HuH-7.5 (cell line): Measurements from ENCODE around the gene KCNMA1.
"Not testable (repeated sequence)": the region's sequence is repeated elsewhere in the genome, so short reads cannot be mapped to it uniquely, and the experiment has no call there.

Experiments
- DNase-seq: peaks from one replicate; pipeline ENCODE4 v3.0.0; 2011; ENCODE audit warnings: low spot score

KCNMA1 gene

DNA sequence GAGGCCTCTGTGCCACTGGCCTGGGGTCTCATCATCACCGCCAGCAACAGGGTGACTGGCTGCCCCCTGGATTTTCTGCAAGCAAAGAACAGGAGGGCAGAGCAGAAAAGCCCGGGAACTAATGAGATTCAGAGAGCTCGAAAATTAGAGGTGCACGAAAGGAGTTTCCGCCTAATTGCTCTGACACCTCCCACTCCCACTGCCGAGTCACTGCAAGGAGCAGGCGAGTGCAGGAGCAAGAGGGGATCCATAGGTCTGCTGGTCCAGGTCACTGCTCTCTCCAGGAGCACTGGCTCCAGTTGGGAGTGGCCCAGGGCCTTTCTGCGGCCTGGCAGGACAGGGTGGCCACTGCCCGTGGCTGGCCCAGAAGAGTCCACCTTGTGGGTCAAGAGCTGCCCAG lies 276.2 kb downstream of the KCNMA1 start:
- no peak for DNase-seq

DNA sequence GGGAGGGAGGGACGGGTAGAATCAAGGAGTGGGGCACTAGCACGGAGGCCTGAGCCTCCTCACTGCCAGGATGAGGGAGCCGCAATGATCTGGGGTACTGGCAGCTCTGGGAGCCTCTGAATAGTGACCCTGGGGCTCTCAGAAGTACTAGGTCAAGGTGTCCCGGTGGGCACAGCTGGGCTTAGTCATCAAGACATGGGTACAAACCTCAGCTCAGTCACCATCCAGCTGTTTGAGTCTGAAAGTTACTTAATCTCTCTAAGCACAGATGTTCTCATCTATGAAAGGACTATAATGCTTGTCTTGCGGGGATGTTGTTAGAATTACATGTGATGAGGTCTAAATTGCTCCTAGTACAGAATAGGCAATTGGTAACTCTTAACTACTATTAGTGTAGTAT lies 276.8 kb downstream of the KCNMA1 start:
- DNase-seq: no peak

DNA sequence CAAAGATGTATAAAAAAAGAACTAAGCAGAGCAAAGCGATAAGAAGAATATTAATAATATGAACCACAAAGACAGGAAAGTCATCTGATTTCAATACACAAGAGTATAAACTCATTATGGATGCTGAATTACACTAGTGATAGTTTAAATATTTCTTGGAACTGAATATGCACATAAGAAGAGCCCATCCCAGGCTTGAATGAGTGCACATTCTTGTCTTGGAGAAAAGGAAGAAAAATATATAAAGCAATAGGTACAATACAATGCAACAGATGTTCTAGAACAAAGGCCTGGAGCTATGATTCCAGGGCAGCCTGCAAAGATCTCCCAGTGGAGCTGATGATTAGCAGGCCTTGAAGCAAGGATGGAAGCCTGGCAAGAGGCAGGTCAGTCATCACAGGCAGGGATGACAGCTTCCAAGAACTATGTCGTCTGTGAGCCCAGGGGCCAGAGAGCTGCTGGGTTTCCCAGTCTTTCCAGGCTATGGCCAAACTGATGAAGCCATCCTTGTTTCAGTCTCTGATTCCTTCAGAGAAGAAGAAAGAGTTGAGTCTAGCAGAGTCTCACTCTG lies 277.6 kb downstream of the KCNMA1 start:
- no peak for DNase-seq

DNA sequence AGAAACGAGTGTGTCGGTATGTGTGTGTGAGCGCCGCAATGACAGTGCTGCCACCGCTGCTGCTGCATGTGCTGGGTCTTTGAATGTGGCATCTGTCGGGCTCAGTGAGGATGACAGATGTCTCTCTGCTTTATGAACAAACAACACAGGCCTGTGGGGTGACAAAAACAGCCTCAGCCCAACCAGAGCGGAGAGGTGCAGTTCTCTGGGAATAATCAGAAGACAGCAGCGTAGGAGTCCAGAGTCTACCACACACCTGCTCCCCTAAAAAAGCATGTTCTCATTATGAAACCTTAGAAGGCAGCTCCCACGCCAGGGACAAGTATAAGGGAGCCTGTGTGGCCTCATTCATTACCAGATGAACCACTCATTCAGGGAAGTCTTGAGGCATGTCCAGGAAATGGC lies 278.3 kb downstream of the KCNMA1 start:
- DNase-seq: no peak

DNA sequence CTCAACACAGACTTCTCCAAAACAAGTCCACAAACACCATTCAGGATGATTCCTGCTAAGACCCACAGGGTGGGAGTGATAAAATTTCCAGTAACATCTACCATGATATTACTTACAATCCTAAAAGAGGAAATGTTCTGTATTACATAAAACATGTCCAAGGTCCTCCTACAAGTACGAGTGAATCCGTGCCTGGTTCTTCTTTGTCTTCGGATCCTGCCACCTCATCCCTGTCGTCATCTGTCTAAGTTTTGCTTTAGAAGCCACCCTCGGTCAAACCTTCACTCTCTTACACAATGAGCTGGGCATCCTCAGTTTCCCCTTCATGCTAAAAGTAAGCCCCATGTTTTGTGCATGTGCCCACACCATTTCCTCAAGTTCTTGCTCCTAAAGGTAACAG lies 279.0 kb downstream of the KCNMA1 start:
- DNase-seq: no peak

DNA sequence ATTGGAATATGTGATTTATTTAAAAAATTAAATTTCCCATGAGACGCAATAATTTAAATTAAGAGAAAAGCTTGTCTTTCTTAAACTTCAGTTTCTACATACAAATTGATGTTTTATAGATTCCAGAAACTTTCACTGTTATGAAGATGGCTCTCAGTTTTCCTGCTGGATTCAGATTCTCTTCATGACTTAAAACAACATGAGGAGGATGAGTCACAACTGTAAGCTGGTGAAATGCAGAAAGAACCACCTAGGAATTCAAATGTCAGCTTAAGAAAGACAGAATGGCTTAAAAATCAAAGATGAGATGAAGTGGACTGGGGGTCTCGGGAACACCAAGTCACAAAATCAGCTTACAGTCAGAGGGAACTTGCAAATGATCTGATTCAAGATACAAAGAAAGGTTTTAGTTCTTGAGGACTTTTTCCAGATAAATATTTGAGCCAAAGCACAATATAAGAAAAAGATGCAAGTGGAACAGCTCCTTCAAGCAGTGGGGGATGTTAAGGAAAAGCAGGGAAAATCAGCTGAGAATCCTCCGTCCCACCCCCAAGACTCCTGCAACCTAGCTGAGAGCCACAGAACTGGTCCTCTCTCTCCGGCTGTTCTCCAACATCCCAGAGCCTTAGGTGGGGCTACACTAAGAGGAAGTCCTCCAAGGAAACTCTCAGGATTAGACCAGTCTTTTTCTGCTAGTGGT lies 279.8 kb downstream of the KCNMA1 start:
- DNase-seq: no peak

DNA sequence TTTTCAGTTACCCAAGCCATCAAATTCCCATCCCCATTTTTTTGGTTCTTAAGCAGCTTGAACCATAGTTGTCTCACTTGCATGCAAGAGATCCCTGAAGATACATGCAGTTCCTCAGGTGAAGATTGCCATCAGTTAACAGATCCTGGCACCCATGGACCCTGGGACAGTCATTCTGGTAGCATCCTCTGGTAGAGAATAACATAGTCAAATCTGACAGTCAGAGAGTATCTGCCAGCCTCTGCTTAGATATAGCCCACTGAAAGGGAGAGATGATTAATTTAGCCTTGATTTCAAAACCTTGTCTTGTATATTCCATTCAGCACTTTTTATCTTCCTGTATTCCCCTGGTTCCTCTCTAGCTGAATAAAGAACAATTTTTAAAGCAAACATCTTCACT lies 280.4 kb downstream of the KCNMA1 start:
- DNase-seq: no peak

DNA sequence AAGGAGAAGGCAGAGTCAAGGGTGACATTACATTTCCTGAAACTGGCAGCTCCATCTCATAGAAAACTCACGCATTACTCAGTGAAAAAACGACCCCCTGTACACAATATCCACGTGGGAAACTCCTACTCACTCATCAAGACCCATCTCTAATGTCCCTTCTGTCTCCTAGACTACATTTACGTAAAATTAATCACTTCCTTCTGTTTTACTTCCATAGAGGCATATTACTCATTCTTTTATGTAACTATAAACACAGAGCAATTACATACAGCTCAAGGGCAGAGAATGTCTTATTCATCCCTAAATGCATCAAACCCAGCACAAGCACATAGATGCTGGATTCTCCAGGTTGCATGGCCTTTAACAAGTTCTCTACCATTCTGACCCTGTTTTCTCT lies 281.8 kb downstream of the KCNMA1 start:
- no peak for DNase-seq

DNA sequence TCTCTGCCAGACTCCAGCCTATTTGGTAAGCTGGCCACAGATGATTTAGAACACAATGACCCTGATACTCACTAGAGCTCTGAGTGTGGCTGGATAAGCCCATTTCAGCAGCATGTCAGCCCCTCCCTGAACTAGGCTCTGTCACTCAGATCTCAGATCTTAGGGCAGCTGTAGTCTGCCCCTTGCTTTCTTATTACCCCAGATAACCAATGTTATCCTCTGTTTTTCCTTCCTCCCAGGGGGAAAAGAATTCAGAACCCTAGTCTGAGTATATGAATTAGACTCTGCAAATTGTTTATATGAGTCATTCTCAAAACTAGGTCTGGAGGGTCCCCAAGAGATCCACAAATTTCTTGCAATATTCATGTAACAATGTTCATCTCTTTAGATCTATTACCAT lies 286.2 kb downstream of the KCNMA1 start:
- DNase-seq: no peak

DNA sequence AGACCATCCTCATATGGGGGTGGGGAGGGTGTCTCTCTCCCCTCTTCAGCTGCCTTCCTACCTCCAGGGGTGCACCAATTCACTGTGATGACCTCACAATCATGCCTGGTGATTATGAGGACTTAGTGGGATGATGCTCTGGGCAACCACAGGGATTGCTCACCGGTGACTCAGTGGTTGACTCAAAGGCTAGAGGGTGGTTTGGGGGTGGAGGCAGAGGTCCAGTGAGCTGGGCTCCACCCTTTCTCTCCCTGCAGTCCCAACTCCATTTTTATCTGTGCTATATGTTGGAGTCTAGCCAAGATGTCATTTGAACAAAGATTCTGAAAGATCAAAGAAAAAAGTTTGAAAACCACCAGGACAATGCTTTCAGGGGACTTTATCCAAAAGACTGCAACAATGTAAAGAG lies 286.9 kb downstream of the KCNMA1 start:
- no peak for DNase-seq

DNA sequence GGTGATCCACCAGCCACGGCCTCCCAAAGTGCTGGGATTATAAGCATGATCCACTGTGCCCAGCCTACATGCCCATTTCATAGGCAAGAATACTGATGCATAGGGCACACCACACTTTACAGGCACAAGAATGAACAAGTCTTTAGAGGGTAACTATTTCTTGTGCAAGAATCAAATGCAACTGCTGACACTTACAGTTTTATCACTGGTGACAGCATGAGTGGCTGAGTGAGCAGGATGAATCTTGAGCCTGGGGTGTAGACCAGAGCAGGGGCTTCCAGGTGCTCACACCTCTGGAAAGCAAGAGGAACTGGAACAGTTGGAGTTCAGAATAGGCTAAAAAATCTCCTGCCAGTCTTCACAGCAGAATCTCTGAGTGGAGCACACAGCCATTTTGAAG lies 287.5 kb downstream of the KCNMA1 start:
- no peak for DNase-seq

DNA sequence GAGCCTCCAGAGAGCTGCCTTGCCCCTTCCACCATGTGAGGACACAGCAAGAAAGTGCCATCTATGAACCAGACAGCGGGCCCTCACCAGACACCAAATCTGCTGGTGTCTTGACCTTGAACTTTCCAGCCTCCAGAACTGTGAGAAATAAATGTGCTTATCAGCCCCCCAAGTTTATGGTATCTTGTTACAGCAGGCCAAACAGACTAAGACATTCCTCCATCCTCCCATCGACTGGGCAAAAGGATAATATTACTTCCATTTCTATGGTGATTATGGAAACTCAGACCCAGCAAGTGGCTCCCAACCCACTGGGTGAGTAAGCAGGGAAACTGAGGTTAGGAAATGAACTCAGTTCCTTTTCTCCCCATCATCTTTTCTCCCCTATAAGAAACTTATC lies 288.4 kb downstream of the KCNMA1 start:
- no peak for DNase-seq

DNA sequence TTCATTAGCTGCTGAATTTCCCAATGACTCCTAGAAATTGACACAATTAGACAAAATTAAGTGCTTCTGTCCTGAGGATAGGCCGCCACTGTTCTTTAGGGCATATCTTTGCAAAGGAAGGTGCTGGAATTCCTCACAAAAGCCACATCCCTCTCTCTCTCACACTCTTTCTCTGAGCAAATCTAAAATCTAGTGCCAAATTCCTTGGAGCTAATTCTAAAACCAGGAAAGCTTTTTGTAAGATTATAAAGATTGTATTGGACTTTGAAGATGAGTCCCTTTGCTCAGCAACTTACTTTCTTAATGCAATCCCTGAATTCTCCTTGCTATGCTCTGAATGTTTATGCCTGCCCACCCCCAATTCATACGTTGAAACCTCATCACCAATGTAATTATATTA lies 288.9 kb downstream of the KCNMA1 start:
- no peak for DNase-seq

DNA sequence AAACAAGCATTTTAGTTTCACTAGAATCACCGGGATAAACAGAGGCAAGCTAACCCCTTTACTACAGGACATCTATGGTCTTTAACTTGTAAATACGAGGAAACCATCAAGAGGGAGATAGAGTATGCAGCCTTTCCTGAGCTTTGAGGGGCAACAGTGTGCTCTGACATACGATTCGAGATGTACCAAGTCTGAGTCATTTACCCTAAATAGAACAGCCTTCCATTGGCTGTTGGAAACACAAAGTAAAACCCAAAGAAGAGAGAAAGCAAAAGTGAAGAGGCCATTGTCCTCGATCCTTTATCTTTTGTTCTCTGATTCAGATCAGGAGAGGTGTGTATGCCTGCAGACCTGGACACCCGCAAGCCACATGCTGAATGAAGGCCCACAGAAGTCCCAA lies 289.5 kb downstream of the KCNMA1 start:
- DNase-seq: no peak

DNA sequence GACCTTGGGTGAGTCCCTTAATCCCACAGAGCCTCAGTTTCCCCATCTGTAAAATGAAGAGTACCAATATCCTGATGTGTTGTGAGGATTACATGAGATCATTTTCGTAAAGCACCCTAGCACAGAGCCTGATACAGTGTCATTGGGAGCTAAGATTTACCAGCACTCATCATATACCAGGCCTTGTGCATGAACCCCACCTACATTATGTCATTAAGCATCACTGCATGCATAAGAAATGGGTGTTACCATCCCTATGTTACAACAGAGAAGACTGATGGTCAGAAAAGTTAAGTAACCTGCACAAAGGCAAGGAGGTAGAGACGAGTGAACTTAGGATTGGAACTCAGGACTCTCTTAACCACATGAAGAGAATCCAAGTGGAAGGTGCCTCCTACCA lies 290.6 kb downstream of the KCNMA1 start:
- DNase-seq: no peak

DNA sequence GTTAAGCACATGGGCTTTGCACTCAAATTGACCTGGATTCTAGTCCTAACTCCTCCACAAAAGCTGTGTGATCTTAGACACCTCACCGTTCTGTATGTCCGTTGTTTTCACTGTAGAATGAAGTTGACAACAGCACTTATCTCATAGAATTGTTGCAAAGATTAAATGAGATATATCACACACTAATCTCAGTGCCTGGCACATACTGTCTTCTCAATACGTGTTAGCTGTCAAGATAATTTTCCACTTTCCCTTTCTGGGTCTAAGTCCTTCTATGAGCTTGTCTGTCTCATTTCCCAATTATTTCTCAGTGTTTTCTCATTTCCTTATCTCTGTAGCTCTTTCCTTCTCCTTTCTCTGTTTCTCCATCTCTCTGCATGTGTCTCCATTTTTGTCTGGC lies 296.6 kb downstream of the KCNMA1 start:
- no peak for DNase-seq

DNA sequence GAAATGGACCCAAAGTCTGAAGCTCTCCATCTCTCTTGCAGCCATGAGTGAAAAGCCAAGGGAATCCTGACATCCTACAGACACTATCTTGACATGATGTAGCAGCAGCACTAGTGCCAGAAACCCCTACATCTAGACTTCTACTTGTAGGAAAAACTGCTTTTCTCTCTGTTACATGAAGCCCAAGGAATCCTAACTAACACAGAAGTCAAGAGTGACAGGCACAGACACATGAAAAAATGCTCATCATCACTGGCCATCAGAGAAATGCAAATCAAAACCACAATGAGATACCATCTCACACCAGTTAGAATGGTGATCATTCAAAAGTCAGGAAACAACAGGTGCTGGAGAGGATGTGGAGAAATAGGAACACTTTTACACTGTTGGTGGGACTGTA lies 297.7 kb downstream of the KCNMA1 start:
- not testable (repeated sequence) for DNase-seq

DNA sequence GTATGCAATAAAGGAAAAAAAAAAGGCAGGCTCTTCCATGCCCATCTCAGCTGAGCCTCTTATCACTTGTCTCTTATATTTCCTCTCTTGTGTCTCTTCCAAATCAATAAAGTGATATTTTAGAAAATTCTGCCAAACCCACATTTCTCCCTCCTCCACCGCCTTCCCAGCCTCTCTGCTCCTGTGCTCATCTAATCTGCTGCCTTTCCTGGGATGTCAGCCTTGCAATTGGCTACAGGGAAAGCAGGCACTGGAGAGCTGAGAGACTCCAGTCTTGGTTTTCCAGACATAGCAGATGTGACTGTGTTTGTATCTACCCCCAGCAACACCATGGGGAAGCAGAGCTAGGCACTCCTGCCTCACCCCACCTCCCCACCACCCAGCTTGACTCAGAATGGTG lies 298.4 kb downstream of the KCNMA1 start:
- no peak for DNase-seq

DNA sequence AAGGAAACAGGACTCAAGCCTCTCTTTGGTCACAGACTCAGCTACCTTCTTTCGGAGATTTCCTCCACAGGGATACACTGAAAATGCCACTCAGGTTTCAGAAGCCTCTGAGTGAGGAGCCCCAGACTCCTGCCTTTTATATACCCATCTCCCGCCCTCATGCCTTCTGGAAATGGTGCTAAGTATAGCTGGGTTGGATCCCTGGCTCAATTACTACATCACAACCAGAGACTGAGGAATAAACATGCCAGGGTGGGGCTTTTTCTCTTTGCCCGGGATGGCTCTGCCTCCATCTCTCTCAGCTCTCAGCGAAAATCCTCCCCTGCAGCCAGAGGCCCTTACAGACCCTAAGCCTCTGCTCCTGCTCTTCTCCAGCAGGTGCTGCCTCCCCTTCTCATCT lies 299.5 kb downstream of the KCNMA1 start:
- no peak for DNase-seq

DNA sequence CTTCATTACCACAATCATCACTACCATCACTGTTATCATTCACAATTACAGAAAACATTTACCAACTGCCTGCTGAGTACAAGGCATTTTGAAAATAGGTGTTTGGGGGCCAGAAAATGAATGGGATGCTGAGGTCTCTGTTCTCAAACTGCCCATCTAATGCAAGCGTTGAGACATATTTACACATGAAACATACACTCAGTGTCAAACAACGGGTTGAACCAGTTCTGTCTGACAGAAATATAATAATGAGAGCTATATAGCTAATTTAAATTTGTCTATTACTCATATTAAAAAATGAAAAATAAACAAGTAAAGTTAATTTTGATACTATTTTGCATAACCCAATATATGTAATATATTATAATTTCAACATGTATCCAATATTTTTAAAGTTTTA lies 303.1 kb downstream of the KCNMA1 start:
- no peak for DNase-seq

DNA sequence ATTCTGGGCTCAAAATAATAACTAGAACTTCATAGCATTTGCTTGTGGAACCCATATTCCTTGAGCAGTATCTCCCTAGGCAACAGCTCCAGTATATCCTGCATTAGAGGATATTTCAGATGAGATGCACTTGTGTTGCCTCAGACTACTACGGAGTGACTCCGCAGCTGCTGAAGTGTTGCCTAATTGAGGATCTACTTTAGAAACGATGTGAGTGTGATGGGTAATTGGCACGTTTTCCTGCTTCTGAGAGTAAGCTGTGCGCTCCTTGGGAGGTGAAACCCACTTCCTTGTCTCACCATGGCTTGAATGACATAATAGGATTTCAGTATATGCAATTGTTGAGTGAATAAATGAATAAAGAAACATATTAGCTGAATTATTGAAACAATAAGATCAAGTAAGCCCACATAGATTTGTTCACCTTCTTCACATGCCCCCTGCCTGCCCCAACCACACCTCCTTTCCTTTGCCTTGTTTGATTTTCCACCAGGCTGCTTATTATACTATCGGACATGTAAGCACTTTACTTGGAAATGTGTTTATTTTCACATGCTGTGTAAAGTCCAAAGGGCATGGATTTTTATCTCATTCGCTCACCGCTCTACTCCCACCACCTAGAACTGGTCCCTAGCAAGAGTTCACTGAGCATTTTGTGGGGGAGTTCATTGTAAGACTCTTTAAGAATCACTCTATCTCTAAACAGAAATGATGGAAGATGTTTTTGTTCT lies 303.8 kb downstream of the KCNMA1 start:
- DNase-seq: peak; percentile 28

DNA sequence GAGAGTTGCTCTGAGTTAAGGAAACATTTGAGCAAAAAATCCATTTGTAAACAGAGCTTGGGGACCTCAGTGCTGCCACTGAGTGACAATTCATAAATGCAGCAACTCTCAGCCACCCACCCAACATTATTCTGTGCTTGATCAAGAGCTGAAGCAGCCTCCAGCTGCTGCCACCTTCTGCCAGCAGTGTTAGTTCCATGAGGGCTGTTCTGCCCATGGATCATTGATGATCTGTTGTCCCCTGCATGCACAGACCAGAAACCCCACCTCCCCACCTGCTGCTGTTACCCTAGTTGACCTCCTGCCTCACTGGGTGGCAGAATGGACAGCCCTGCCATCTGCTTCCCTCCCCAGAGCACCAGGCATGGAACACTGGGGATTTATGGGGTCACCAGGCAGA lies 305.4 kb downstream of the KCNMA1 start:
- no peak for DNase-seq

DNA sequence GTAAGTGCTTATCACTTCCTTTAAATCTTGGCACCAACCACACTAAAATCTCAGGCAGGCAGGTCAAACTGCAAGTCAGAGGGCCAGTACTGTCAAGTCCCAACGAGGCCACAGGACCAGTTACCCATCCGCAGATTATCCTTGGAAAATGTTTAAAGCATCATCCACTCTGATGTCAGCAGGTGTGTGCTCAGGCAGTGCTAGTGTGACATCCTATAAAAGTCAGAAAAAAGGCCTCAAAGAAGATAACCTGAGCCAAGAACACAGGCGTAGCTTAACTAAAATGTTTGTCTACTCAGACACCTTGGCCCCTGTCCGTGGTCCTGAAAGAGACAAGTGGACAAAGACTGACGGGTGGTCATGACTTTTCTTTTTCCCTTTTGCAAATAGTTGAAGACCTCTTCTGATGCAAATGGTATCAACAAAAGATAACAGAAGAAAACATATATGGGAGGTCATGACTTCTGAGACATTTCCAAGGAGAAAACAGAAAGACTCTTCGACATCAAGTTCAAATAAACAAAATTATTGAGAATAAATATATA lies 309.3 kb downstream of the KCNMA1 start:
- DNase-seq: peak; percentile 27

DNA sequence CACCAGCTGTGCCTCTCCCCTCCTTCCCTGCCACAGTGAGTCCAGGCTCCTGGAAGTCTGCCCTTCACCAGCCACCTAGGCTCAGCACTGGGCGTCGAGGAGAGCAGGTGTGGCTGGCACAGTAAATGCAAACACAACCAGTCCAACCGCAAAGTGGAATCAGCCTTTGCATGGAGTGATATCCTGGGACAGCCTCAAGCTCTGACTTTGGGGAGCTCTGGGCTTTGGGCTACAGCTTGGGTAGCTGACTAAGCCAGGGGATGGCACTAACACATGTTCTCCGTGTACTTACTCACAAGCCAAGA lies 312.4 kb downstream of the KCNMA1 start:
- no peak for DNase-seq
